AG04450 (cell line): ENCODE data around the gene SLC8A3. TPM values are rescaled to one million over a fixed set of nuclear protein-coding genes. Genes with fewer than 3 reads are reported as not detected.

Experiments used
- CTCF ChIA-PET: fragments of 300-600, 350-600 bp; formaldehyde crosslinking; extraction: SDS; loops from one replicate; lab custom pipeline; 2022; ENCODE audit warnings: antibody characterized with exemption, inconsistent platforms; lab: Charles Lee
- POLR2A ChIA-PET: fragments of 350-600 bp; formaldehyde crosslinking; extraction: SDS; loops from one replicate; lab custom pipeline; 2021; ENCODE audit warnings: antibody characterized with exemption, inconsistent platforms; lab: Yijun Ruan, JAX
- DNase-seq: peaks from one replicate; pipeline ENCODE4 v3.0.0-alpha.2; 2011; ENCODE audit warnings: low read depth, low spot score
- H3K27ac ChIP-seq: one replicate; pipeline ENCODE4 v1.5.1; 2012; ENCODE audit warnings: low read depth, low read length, control low read depth
- H3K27me3 ChIP-seq: one replicate; pipeline ENCODE4 v1.6.0; 2012; ENCODE audit warnings: low read length; ENCODE audit not compliant: control insufficient read depth, insufficient read depth
- H3K4me3 ChIP-seq: 2 replicates; pipeline ENCODE4 v1.5.1; 2011; ENCODE audit warnings: mild to moderate bottlenecking, low read depth, low read length, control low read depth
- H3K9me3 ChIP-seq: 2 replicates; pipeline ENCODE4 v1.5.1; 2012; ENCODE audit warnings: low read length; ENCODE audit not compliant: control insufficient read depth, insufficient read depth
- polyA plus RNA-seq: library from polyadenylated mRNA; depleted of rRNA; stranded (reverse); fragments of >200 nt; gene quantifications from 2 replicates; pipeline ENCODE4 v1.2.3, GENCODE V29; 2011
- TF ChIP-seq, protein P1 (sequence below): IDR thresholded peaks from 2 replicates; pipeline ENCODE4 v1.5.1; 2011; ENCODE audit warnings: low read depth, low read length, control low read depth, inconsistent platforms

The SLC8A3 gene
- polyA plus RNA-seq, 1 experiment, result not detected

DNA sequence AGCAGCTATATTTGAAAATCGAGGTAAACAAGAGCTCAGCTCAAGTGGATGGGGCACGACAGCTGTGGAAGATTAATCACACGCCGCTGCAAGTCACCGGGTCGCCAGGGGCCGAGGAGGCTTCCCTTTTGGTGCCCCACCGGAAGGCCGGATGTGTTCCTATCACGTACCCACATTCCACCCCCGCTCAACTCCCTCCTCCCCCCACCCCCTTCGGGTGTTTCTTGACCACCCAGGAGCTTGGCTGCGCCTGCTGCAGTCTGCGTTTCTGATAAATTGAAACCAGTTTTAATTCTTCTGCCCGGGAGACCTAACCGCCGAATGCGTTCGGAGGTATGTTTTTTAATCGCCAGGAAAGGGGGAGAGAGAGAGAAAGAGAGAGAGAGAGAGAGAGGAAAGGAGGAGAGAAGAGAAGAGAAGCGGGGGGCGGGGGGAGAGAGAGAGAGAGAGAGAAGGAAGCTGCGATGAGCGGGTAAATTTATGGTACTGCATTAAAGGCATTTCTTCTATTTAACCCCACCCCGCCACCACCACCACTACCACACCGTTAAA, 1.8 kb downstream of the SLC8A3 start:
- no peaks in the 10 kb centered on the region; the same call in 1 of the 2 replicates for H3K9me3 ChIP-seq
- no peak for DNase-seq
- peaks cover 40% of the 10 kb centered on the region for H3K27me3 ChIP-seq
- ChIA-PET CTCF (no interaction called here), POLR2A (interaction anchor here (0.6 kb wide), 1 partner anchor 303 kb away, joined by 3 read pairs; no protein-coding TSS in a partner anchor)
- peak overlapping the region; percentile 50 for H3K4me3 ChIP-seq
- TF ChIP-seq, protein P1, sequence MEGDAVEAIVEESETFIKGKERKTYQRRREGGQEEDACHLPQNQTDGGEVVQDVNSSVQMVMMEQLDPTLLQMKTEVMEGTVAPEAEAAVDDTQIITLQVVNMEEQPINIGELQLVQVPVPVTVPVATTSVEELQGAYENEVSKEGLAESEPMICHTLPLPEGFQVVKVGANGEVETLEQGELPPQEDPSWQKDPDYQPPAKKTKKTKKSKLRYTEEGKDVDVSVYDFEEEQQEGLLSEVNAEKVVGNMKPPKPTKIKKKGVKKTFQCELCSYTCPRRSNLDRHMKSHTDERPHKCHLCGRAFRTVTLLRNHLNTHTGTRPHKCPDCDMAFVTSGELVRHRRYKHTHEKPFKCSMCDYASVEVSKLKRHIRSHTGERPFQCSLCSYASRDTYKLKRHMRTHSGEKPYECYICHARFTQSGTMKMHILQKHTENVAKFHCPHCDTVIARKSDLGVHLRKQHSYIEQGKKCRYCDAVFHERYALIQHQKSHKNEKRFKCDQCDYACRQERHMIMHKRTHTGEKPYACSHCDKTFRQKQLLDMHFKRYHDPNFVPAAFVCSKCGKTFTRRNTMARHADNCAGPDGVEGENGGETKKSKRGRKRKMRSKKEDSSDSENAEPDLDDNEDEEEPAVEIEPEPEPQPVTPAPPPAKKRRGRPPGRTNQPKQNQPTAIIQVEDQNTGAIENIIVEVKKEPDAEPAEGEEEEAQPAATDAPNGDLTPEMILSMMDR, result no peak
- no peak overlapping the region for H3K27ac ChIP-seq

DNA sequence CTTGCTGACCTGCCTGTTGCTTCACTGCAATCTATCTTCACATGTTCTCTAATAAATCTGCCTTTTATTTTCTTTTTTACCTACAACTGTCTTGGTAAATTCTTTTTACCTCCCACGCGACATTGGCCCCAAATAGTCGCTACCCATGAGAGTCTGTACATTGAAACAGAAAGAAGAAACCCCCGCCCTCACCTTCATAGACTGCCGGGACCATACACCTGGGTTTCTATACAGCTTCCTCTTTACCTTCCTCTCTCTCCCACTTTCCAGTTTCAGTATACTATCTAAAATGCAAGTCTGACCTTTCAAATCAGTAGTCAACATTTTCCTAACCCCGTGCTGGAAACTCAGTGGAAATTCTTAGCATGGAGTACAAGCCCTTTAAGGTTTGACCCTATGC, 4.8 kb downstream of the SLC8A3 start:
- peaks cover 21% of the 10 kb centered on the region for H3K27me3 ChIP-seq
- H3K9me3 ChIP-seq, result no peaks in the 10 kb centered on the region; the same call in 1 of the 2 replicates
- H3K4me3 ChIP-seq, result no peak overlapping the region
- H3K27ac ChIP-seq, result no peak overlapping the region
- ChIA-PET POLR2A (no interaction called here), CTCF (no interaction called here)
- DNase-seq, result no peak
- TF ChIP-seq, protein P1, result no peak

DNA sequence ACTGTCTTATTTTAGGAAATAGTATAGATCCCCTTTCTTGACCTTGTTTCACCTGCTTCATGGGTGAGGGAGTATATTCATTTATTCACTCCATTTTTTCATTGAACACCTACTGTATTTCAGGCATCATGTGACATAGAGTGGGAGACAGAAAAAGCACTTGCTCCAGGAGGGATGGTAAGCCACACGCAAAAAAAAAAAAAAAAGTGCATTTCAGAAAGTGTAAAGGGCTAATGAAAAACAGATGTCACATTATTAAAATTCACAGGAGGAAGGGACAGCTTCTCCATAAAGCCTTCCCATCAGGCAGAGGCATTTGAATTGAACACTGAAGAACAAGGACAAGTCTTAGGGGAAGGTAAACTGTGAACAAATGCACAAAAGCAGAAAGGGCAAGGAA, 7.5 kb downstream of the SLC8A3 start:
- no peak for DNase-seq
- no peaks in the 10 kb centered on the region for H3K9me3 ChIP-seq
- CTCF ChIA-PET, result no interaction called here
- TF ChIP-seq, protein P1, result no peak
- H3K27me3 ChIP-seq, result peaks cover 9% of the 10 kb centered on the region
- H3K4me3 ChIP-seq, result no peak overlapping the region
- H3K27ac ChIP-seq, result no peak overlapping the region
- POLR2A ChIA-PET, result no interaction called here

DNA sequence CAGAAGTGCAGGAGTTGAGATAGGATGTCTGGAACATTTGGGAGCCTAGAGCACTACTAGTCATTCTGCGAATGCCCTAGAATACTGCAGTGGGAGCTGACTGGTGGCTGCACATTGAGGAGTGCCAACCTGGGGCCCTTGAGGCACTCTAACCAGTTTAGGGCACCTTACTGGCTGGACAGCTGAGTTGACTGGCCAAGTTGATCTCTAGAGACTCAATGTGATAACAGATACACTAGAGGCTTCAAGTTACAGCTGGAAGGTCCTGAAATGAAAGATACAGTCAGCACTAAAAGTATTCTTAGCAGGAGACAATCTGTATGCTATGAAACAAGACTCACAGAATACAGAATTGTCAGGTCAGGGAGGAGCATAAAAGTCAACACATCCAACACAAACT, 8.0 kb downstream of the SLC8A3 start:
- H3K9me3 ChIP-seq, result no peaks in the 10 kb centered on the region
- DNase-seq, result no peak
- H3K27ac ChIP-seq, result no peak overlapping the region
- TF ChIP-seq, protein P1, result no peak
- CTCF ChIA-PET, result no interaction called here
- POLR2A ChIA-PET, result no interaction called here
- H3K27me3 ChIP-seq, result peaks cover 9% of the 10 kb centered on the region
- H3K4me3 ChIP-seq, result no peak overlapping the region

DNA sequence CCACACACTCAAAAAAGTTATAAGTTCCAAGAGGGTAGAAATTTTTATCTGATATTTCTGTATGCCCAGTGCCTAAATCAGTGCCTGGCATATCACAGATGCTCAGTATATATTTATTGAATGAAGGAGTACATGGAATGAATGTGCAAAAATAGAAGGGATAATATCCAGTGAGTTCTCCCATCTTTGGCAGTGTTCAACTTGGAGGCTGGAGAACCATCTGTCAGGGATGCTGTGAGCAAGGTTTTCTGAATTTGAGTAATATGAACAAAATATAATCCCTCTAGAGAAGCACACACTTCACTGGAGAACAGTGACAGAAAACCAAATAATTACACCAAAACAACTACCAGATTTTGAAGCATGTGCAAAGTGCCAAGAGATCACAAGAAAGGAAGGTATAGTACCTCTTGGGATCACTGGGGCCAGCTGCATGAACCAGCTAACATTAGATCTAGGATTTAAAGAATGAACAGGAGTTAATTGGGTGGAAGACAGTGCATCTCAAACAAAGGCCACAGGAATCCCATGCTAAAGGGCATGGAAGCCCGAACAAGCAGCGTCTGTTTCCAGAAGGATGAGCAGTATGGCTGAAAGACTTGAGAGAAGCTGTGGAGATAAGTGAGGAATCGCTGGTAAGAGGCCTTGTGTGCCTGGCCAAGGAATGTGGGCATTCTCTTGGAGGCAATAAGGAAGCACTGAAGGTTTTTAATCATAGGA, 11.5 kb downstream of the SLC8A3 start:
- POLR2A ChIA-PET, result no interaction called here
- Histone ChIP-seq H3K27me3 (no peaks in the 10 kb centered on the region), H3K27ac (no peak overlapping the region), H3K4me3 (no peak overlapping the region), H3K9me3 (no peaks in the 10 kb centered on the region)
- TF ChIP-seq, protein P1, result no peak
- no peak for DNase-seq
- CTCF ChIA-PET, result no interaction called here
